OCI-LY1 (cell line): ENCODE measurements around the gene BCR.

ENCODE experiments used
- H2AFZ ChIP-seq: fragments of 200-600 bp; sonication (generic), shearing (Covaris generic); 2 replicates; pipeline ENCODE4 v1.6.0; 2014; ENCODE audit warnings: antibody characterized with exemption, mild to moderate bottlenecking, low read length
- H3F3A ChIP-seq: fragments of 200-600 bp; sonication (generic), shearing (Covaris generic); 2 replicates; pipeline ENCODE4 v1.6.0; 2014; ENCODE audit warnings: mild to moderate bottlenecking, antibody characterized with exemption, low read length, moderate library complexity; ENCODE audit not compliant: insufficient read depth
- H3K27ac ChIP-seq: fragments of 200-600 bp; sonication (generic); 2 replicates; pipeline ENCODE4 v1.5.1; 2014; ENCODE audit warnings: low read length, mixed run types, mild to moderate bottlenecking, low read depth; ENCODE audit not compliant: poor library complexity, severe bottlenecking
- H3K27me3 ChIP-seq: fragments of 200-600 bp; sonication (generic); 2 replicates; pipeline ENCODE4 v1.6.0; 2014; ENCODE audit warnings: antibody characterized with exemption, mild to moderate bottlenecking, low read length, moderate library complexity; ENCODE audit not compliant: insufficient read depth
- H3K36me3 ChIP-seq: fragments of 200-600 bp; sonication (generic); 2 replicates; pipeline ENCODE4 v1.6.1; 2014; ENCODE audit warnings: mild to moderate bottlenecking, antibody characterized with exemption, low read length, moderate library complexity, mixed read lengths; ENCODE audit not compliant: insufficient read depth
- H3K4me1 ChIP-seq: fragments of 200-600 bp; sonication (generic); 2 replicates; pipeline ENCODE4 v1.5.1; 2014; ENCODE audit warnings: mild to moderate bottlenecking, low read length, moderate library complexity; ENCODE audit not compliant: insufficient read depth, severe bottlenecking
- H3K4me2 ChIP-seq: fragments of 200-600 bp; sonication (generic), shearing (Covaris generic); 2 replicates; pipeline ENCODE4 v1.6.1; 2014; ENCODE audit warnings: low read length
- H3K4me3 ChIP-seq: fragments of 200-600 bp; sonication (generic); 2 replicates; pipeline ENCODE4 v1.5.1; 2014; ENCODE audit warnings: low read length, low read depth, mild to moderate bottlenecking, mixed read lengths; ENCODE audit not compliant: poor library complexity, severe bottlenecking
- H3K79me2 ChIP-seq: fragments of 200-600 bp; shearing (Covaris generic); 2 replicates; pipeline ENCODE4 v1.6.1; 2016; ENCODE audit warnings: mixed run types, low read length, mixed read lengths; ENCODE audit not compliant: insufficient read depth
- H3K9ac ChIP-seq: fragments of 200-600 bp; sonication (generic), shearing (Covaris generic); 2 replicates; pipeline ENCODE4 v1.6.1; 2014; ENCODE audit warnings: mild to moderate bottlenecking, low read length, mixed read lengths
- H3K9me2 ChIP-seq: fragments of 200-600 bp; sonication (generic), shearing (Covaris generic); 2 replicates; pipeline ENCODE4 v1.6.1; 2014; ENCODE audit warnings: low read depth, mild to moderate bottlenecking, low read length, mixed read lengths
- H3K9me3 ChIP-seq: fragments of 200-600 bp; shearing (Covaris generic); 2 replicates; pipeline ENCODE4 v1.6.1; 2014; ENCODE audit warnings: low read length, mixed read lengths
- H4K20me1 ChIP-seq: fragments of 200-600 bp; sonication (generic), shearing (Covaris generic); 2 replicates; pipeline ENCODE4 v1.6.0; 2016; ENCODE audit warnings: mild to moderate bottlenecking, low read length; ENCODE audit not compliant: insufficient read depth
- CTCF ChIP-seq: fragments of 200-600 bp; sonication (generic), shearing (Covaris generic); IDR thresholded peaks from 2 replicates; pipeline ENCODE4 v1.5.1; 2017; ENCODE audit warnings: mild to moderate bottlenecking, antibody characterized with exemption, low read length, moderate library complexity, mixed read lengths
- EZH2 ChIP-seq: fragments of 200-600 bp; sonication (generic), shearing (Covaris generic); IDR thresholded peaks from 2 replicates; pipeline ENCODE4 v1.8.0; 2017; ENCODE audit warnings: borderline replicate concordance, mixed run types, mild to moderate bottlenecking, antibody characterized with exemption, low read length, moderate library complexity, mixed read lengths

The BCR gene

DNA sequence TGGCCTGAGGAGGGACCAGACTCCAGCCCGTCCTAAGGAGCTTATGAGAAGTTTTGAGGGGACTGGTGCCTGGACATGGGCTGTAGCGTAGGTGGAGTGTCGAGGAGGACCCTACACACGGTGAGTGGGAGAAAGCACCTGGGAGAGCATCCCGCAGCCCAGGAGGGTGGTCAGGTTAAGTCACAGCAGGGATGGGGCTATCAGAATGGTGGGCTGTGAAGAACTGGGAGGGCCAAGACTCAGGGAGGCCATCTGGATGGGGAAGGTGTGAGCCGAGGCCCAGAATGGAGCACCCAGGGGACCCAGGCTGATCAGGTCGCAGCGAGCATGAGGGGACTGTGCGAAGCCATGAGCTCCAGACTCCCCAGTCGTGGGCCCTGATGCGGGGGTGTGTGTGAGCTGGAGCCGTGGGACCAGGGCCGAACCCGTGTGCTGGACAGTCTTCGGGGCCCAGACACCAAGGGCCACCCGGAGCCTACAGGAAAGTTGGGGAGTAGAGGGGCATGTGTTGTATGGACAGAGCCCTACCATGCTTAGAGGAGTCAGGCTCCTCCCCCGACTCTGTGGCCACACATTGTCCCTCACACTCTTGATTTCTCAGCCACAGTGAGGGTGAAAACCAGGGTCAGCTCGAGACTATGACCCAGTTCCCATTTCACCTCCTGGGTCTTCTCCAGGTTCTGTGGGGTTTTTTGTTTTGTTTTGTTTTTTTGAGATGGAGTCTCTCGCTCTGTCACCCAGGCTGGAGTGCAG is 54.3 kb downstream of the BCR start:
- H3K4me1 ChIP-seq: peaks cover 62% of the 10 kb centered on the region
- H3F3A ChIP-seq: no peaks in the 10 kb centered on the region
- no peaks in the 10 kb centered on the region for H3K9me3 ChIP-seq
- no peak overlapping the region for H3K4me2 ChIP-seq
- no peaks in the 10 kb centered on the region for H3K27me3 ChIP-seq
- peaks cover 86% of the 10 kb centered on the region for H3K79me2 ChIP-seq
- peak overlapping the region; percentile 46 for H3K27ac ChIP-seq
- H3K9ac ChIP-seq: no peak overlapping the region
- peaks cover 52% of the 10 kb centered on the region for H3K36me3 ChIP-seq
- H3K9me2 ChIP-seq: no peaks in the 10 kb centered on the region
- TF ChIP-seq CTCF (no peak), EZH2 (no peak)
- H2AFZ ChIP-seq: no peak overlapping the region
- no peaks in the 10 kb centered on the region for H4K20me1 ChIP-seq
- H3K4me3 ChIP-seq: no peak overlapping the region

DNA sequence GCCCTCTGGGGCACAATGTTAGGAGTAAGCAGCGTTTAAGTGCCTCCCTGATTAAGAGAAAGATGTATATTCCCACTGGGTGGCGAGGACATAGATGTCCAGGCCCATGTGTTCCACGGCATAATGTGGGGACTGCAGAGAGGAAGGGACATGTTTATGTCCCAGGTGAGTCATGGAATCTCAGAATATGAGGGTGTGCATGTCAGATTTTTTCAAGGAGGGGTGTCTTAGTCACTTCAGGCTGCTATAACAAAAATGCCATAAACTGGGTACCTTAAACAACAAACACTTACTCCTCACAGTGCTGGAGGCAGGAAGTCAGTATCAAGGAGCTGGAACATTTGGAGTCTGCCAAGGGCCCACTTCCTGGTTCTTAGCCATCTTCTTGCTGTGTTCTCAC is 55.1 kb downstream of the BCR start:
- Histone ChIP-seq H3K79me2 (peaks cover 82% of the 10 kb centered on the region), H3K9ac (no peak overlapping the region), H2AFZ (no peak overlapping the region), H4K20me1 (no peaks in the 10 kb centered on the region), H3K9me3 (no peaks in the 10 kb centered on the region), H3K4me3 (no peak overlapping the region), H3F3A (no peaks in the 10 kb centered on the region), H3K27me3 (no peaks in the 10 kb centered on the region), H3K36me3 (peaks cover 52% of the 10 kb centered on the region), H3K9me2 (no peaks in the 10 kb centered on the region), H3K4me2 (no peak overlapping the region), H3K4me1 (peaks cover 70% of the 10 kb centered on the region), H3K27ac (peak overlapping the region; percentile 27)
- TF ChIP-seq CTCF (no peak), EZH2 (no peak)

- no peak for TF ChIP-seq EZH2
- H3K79me2 ChIP-seq: peaks cover 82% of the 10 kb centered on the region
Measured at GRCh38 chr22:23236026-23236425, 55.7 kb downstream of the BCR start.

More at GRCh38 chr22:23236026-23236425, 55.7 kb downstream of the BCR start:
- Histone ChIP-seq H3K9me2 (no peaks in the 10 kb centered on the region), H4K20me1 (no peaks in the 10 kb centered on the region), H3K9ac (no peak overlapping the region), H3K27ac (peak overlapping the region; percentile 27), H3K4me2 (no peak overlapping the region; the same call in 1 of the 2 replicates), H3K27me3 (no peaks in the 10 kb centered on the region), H3K36me3 (peaks cover 48% of the 10 kb centered on the region), H3K4me3 (no peak overlapping the region), H3K9me3 (no peaks in the 10 kb centered on the region), H2AFZ (no peak overlapping the region), H3F3A (no peaks in the 10 kb centered on the region), H3K4me1 (peaks cover 72% of the 10 kb centered on the region)
